GM21737 (cell line): Measurements from ENCODE around the gene SEMA4B.

ENCODE experiments used
- ATAC-seq: cut with Tn5 transposase; IDR thresholded peaks from one replicate; pipeline ENCODE4 v1.9.1; 2021; ENCODE audit warnings: mild to moderate bottlenecking, moderate library complexity; ENCODE audit not compliant: unreplicated experiment

SEMA4B gene

DNA sequence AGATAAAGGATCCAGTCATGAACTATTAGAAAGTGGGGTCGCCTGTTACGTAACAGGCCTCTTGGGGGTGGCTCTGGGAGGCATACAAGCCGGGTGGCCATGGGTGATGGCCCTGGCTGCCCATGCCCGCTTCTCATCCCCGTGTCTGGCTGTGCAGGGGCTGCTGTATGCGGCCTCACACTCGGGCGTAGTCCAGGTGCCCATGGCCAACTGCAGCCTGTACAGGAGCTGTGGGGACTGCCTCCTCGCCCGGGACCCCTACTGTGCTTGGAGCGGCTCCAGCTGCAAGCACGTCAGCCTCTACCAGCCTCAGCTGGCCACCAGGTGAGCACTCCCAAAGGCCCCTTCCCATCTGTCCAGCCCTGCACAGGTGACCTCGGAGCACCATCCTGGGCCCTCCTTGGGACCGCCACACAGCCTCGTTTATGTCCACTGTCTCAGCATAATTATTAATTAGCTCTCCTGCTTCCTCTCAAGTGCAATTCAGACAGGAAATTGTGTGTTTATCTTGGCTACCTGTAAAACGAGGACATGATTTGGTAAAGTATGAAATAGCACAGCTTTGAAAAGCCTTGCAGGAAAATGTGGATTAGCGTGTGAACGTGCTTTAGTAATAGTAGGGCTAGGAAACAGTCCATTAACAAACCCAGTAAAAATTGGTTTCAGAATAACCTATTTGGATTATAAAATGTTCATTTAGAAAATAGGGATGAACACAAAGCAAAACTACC lies 24.5 kb downstream of the SEMA4B start:
- ATAC-seq = no peak

DNA sequence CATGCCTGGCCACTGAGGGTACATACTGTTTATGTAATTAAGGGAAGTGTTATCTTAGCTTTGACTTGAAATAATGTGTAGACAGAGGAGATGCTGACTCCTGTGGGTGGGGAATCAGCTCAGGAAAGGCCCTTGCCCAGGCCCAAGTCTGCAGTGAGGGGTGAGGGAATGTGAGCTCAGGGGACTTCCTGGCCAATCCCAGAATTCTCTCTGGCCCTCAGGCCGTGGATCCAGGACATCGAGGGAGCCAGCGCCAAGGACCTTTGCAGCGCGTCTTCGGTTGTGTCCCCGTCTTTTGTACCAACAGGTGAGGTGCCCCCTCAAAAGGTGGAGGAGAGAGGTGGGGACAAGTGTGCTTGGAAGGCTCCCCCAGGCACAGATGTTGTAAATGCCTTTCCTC lies 26.2 kb downstream of the SEMA4B start:
- ATAC-seq = no peak

DNA sequence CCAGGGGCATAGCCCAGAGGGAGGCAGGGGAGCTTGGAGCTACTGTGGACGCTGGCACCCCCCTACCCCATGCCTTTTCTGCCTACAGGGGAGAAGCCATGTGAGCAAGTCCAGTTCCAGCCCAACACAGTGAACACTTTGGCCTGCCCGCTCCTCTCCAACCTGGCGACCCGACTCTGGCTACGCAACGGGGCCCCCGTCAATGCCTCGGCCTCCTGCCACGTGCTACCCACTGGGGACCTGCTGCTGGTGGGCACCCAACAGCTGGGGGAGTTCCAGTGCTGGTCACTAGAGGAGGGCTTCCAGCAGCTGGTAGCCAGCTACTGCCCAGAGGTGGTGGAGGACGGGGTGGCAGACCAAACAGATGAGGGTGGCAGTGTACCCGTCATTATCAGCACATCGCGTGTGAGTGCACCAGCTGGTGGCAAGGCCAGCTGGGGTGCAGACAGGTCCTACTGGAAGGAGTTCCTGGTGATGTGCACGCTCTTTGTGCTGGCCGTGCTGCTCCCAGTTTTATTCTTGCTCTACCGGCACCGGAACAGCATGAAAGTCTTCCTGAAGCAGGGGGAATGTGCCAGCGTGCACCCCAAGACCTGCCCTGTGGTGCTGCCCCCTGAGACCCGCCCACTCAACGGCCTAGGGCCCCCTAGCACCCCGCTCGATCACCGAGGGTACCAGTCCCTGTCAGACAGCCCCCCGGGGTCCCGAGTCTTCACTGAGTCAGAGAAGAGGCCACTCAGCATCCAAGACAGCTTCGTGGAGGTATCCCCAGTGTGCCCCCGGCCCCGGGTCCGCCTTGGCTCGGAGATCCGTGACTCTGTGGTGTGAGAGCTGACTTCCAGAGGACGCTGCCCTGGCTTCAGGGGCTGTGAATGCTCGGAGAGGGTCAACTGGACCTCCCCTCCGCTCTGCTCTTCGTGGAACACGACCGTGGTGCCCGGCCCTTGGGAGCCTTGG lies 27.0 kb downstream of the SEMA4B start:
- ATAC-seq = no peak

DNA sequence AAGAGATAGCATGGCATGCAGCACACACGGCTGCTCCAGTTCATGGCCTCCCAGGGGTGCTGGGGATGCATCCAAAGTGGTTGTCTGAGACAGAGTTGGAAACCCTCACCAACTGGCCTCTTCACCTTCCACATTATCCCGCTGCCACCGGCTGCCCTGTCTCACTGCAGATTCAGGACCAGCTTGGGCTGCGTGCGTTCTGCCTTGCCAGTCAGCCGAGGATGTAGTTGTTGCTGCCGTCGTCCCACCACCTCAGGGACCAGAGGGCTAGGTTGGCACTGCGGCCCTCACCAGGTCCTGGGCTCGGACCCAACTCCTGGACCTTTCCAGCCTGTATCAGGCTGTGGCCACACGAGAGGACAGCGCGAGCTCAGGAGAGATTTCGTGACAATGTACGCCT lies 27.8 kb downstream of the SEMA4B start:
- ATAC-seq = no peak

DNA sequence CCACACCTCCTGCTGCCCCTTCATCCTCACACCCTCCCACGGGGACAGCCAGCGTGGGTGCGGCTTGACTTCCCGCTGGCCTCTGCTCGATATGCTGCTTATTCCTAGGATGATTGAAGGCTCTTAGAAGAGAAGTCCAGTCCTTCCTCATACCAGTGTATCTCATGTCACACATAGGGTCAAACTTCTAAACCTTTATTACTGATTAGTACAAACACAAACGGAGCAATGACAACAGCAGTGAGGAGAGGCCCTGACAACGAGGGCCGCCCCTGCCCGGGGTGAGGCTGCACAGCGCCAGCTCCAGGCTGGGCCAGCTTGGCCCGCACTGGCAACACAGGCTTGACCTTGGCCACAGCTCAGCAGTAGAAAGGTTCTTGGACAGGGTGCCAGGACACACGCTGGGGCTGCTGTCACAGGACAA lies 29.0 kb downstream of the SEMA4B start:
- no peak for ATAC-seq

DNA sequence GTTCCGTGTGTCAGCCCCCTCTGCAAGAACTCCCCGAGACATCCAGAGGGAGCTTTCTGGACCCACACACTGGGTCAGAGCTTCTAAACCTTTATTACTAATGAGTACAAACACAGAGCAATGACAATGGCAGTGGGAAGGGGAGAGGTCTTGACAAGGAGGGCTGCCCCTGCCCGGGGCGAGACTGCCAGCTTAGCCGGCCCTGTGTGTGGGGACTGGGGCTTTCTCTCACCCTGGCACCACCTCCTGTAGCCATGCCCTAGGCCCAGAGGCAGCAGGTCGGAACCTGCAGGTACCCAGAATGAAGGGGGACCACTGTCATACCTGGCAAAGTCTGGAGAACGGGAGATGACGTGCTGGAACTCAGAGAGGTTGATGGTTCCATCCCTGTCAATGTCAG lies 29.5 kb downstream of the SEMA4B start:
- no peak for ATAC-seq

DNA sequence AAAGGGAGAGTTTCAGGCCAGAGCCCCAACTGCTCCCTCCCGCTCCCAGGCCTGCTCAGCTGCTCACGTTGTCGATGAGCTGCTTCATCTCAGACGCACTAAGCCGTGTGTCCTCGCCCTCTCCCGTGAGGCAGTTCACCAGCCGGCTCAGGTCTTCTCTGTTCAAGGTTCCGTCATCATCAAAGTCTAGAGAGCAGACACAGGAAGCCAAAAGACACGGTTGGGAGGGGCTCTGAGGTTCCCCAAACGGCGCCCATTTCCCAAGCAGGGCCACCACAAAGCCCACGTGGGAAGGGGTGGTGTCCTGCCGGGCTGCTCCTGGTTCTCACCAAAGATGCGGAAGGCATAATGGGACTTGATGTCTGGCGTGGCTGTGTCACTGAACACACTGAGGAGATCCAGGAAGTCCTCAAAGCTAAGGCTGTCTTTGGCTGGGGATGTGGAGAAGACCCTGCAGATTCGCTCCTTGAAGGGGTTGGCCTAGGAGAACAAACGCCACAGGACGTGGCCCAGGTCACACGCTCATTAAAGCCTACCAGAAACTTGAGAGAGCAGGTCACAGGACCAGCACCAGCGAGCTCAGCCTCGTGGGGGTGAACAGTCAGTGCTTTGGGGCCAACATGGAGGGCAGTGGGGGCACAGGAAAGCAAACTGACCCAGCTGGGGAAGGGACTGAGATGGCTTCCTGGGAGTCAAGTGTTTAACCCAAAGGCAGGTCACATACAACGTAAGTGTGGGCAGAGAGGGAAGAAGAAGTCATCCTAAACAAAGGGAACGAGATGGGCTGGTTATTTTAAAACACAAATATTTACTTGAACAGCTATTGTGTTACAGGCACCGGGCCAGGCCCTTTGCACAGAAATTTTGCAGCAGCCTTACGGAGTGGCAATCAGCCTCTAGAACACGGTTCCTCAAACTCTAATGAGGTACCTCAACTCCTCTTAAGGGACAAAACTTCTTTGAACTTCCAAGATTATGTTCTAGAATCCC lies 30.2 kb downstream of the SEMA4B start:
- ATAC-seq = no peak

DNA sequence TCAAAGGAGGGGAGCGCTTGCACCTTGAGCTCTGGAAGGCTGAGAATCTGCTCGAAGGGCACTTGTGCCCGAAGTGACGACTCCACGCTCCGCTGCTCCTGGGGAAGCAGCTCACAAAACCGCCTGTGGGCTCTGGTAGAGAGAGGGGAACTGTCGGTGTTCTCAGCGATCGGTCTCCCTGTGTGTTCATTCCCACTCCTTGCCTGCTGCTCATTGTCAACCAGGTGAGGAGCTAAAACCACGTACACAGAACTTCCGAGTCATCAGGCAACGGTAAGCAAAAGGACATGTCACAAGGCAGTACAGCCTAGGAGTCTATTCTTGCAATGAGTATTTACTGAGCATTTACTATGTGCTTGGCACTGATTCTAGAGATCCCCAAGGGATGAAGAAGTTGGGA lies 31.1 kb downstream of the SEMA4B start:
- ATAC-seq = no peak

DNA sequence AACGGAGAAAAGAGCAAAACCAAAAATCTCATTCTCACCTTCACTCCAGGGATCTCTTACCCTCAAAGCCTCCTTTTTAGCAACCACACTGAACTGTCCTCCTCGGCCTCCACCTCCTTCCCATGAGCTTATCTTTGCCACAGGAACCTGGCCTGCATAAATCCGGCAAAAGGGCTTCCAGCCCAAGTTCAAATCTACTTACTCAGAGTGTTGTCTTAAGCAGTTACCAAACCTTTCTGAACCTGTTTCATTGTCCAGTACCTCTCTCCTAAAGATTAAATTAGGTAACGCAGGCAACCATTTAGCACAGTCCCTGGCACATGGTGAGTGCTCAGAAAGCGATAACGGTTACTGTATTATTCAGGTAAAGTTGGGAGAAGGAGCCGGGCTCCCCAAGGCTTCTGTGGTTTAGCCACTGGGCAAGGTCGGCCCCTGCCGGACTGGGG lies 31.8 kb downstream of the SEMA4B start:
- ATAC-seq = no peak

DNA sequence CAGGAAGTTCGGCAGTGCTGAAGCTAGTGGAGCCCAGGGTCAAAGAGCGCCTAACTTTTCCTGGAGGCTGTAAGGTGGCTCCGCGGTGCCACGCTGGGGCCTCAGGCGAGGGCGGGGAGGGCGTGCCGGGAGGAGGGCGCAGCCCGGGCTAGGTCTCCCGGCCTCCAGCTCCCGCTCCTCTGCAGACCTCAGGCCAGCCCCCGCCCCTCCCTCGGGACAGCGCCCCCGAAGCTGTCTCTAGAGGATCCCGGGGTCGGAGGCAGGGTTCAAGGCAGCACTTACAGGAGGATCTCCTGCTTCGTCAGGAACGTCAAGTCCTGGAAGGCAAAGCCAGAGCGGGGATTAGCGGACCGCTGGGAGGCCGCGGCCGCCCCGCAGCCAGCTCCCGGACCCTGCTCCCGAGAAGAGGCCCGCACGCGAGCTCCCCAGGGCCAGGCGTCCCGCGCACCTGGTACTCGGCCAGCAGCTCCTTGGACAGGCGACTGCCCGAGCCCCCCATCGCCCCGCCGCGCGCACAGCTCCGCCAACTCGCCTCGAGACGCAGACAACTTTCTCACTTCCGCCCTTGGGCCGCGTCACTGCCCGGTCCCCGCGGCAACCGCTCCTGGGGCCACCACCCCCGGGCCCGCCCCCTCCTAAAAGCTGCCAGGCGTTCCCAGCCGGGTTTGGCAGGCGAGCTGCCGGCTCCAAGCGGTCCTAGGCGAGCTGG lies 32.4 kb downstream of the SEMA4B start, which contains the start of gene CIB1:
Gene CIB1, minus strand, starts transcription at position 555 of the 709 bp plus-strand sequence. Its CDS starts 56 bp downstream, at position 499.
- peak; percentile 83 for ATAC-seq

DNA sequence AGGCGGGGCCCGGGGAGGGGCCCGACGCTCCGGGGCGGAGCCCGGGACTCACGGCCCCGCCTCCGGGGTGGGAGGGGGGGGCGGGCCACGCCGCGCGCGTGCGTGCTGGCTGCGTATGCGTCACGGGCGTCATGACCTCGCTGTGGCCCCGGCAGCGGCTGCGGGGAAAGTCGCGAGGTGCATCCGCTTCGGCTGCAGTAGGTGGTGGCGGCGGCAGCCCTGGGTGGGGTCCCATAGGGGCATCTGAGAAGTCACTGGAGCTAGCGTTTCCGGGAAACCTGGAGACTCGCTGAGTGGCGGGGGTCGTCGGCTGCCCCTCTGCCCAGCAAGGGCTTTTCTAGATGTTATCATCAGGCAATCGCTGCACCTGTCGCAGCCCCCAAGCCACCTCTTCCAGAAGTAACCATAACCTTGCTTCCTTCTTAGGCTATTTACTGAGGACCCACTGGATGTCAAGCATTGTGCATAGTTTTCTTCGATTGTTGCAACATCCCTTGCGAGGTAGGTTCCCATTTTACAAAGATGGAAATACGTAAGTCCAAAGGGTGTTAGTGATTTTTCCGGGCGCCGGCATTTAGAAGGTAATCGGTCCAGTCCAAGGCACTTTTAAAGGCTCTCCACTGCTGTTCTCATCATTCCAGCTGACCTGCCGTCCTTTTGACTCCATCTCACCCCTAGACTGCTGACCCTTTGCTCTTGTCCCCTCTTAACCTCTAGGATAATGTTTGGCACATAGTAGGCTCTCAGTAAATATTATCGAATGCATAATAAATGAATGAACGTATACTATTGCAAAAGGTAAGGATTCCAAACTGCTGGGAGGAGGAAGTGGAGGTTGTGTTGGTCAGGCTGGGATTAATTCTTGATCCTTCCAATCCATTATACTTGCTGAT lies 33.2 kb downstream of the SEMA4B start, which contains the start of gene GDPGP1:
Gene GDPGP1, plus strand, starts transcription at position 114 of the 893 bp plus-strand sequence. CDS start 6,700 bp downstream, outside the sequence.
- no peak for ATAC-seq

DNA sequence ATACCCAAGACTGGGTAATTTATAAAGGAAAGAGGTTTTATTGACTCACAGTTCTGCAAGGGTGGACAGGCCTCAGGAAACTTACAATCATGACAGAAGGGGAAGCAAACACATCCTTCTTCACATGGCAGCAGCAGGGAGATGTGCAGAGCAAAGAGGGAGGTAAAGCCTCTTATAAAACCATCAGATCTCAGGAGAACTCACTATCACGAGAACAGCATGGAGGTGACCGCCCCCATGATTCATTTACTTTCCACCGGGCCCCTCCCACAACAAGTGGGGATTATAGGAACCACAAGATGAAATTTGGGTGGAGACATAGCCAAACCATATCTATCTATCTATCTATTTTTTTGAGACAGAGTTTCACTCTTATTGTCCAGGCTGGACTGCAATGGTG lies 38.2 kb downstream of the SEMA4B start:
- ATAC-seq = no peak

DNA sequence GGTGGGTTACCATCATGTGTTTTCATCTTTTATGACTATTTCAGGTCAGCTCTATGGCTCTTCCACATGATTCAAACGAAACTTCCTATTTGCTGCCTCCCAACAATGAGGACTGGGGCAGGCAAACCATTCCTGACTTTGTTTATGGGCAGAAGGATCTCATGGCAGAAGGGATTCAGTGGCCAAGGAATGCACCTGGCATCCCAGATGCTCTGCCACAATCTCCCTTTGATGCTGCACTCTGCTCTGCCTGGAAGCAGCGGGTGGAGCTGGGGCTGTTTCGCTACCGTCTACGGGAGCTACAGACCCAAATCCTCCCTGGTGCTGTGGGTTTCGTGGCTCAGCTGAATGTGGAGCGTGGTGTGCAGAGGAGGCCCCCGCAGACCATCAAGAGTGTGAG lies 39.7 kb downstream of the SEMA4B start:
- ATAC-seq = no peak

DNA sequence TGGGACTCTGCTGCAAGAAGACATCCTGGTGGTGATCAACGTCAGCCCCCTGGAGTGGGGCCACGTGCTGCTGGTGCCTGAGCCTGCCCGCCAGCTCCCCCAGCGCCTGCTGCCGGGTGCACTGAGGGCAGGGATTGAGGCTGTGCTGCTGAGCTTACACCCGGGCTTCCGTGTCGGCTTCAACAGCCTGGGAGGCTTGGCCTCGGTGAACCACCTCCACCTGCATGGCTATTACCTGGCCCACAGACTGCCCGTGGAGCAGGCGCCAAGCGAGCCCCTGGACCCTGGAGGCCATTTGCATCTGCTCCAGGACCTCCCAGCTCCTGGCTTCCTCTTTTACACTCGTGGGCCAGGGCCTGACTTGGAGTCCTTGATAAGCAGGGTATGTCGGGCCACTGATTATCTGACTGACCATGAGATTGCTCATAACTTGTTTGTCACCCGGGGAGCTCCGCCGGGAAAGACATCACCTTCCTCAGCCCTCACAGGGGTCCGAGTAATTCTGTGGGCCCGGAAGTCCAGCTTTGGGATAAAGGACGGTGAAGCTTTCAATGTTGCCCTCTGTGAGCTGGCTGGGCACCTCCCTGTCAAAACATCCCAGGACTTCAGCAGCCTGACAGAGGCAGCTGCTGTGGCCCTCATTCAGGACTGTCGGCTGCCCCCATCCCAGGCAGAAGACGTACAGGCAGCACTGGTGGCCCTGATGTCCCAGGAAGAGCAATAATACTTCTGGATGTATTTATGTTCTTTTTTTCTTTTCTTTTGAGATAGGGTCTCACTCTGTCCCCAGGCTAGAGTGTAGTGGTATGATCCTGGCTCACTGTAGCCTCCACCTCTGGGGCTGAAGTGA lies 40.4 kb downstream of the SEMA4B start:
- no peak for ATAC-seq

DNA sequence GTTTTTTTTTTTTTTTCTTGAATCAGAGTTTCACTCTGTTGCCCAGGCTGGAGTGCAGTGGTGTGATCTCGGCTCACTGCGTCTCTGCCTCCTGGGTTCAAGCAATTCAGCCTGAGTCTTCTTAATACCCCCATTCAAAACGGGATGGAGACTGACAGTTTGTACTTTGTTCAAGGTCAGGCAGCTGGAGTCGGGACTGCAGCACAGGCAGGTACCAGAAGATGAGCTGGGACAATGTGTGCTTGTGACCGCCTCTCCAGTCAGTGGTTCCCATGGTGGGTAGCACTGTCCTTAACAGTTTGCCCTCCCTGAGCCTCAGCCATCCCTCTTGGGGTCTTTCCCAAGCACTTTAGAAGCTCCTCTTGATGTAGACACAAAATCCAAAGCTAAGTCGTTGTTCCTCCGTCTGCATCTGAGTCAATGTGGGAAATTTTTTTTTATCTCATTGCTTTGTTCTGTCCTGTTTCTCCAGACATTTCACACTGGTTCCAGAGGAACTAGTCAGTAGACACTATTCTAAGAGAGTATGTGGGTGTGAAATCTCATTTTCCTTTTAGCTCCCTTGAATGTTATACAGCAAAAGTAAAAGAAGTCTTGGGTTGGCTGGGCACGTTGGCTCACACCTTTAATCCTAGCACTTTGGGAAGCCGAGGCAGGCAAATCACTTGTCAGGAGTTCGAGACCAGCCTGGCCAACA lies 43.0 kb downstream of the SEMA4B start:
- no peak for ATAC-seq

DNA sequence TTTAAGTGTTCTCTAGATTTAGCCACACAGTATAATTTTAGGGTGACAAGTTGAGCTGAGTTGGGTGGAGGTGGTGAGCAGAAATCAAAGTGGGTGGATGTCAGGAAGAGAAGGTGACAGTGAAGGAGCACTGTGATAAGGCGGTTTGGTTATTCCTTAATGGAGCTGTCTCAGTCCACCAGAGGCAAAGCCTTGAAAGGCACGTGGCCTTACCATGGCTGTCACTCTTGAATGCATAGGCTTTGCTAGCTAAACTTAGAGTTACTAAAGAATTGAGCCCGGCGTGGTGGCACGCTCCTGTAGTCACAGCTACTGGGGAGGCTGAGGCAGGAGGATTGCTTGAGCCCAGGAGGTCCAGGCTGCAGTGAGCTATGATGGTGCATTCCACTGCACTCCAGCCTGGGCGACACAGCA lies 47.7 kb downstream of the SEMA4B start:
- no peak for ATAC-seq

DNA sequence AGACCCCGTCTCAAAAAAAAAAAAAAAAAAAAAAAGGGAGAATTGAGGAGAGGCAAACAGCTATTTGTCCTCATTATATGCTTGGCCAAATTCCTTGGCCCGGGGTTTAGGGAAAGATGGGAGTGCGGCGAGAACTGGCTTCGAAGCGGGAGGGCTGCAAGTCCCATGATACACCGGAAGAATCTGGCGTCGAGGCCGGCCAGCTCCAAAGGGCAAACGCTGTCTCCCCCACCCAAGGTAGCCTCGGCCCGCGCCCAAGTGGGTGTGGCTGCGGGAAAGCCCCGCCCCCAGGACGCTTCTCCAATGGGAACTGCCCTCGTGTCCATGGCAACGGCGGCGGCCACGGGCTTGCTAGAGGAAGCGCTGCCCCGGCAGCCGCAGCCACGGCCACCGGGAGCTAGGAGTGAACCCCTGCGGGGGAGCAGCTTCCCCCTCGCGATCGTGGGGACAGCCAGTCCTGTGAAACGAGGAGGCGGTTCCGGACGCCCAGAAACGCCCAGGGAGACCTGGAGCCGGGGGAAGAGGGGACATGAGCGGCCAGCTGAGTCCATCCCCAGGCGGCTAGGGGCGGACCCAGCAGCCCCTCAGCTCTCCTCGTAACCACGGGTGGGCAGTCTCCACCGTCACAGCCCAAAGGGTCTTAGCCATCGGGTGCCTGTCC lies 48.2 kb downstream of the SEMA4B start, which contains the start of gene TTLL13:
Gene TTLL13, plus strand, starts transcription at position 354 of the 661 bp plus-strand sequence. CDS start 1,075 bp downstream, outside the sequence.
- ATAC-seq = peak; percentile 76
